ENCODE data around the gene C6orf118. TPM values are rescaled to one million over a fixed set of nuclear protein-coding genes. Genes with fewer than 3 reads are reported as not detected.

Gene C6orf118
- total RNA-seq, 4 donors from 2014 or later: not detected

DNA sequence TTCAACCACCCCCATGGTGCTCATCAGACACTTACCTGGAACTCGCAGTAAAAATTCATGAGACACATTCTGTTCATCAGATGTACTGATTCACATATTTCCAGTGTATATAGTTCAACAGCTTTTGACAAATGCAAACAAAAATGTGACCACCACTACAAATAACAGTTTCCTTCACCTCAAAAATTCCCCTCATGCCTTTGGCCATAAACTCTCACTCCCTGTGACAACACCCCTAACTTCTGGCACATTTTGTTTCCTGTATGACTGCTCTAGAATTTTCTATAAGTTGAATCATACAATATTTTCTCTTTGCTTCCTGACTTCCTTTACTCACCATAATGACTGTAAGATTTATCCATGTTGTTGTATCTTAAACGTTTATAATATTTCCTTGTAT, 63.7 kb downstream of the C6orf118 start:
- DNase-seq: no peak
- Histone ChIP-seq H3K9me3 (no peaks in the 10 kb centered on the region), H3K4me3 (no peak overlapping the region), H3K27me3 (no peaks in the 10 kb centered on the region), H3K36me3 (no peaks in the 10 kb centered on the region), H3K27ac (no peak overlapping the region), H3K4me1 (no peaks in the 10 kb centered on the region)
- in situ Hi-C loops (cut with MboI; ENCODE audit: low pct_ligation_motif_present in 1 of 4, low pct_unique_long_range_greater_than_20kb in 1 of 4, low sequenced_read_pairs in 3 of 4): no loop called here
- intact Hi-C loops (cut with DNase I; ENCODE audit: low total_unique reads): no loop called here
- TF ChIP-seq POLR2A (IDR thresholded peaks at IDR 0.05) (no peak), POLR2AphosphoS5 (IDR thresholded peaks at IDR 0.05) (no peak), EP300 (IDR thresholded peaks at IDR 0.05; ENCODE audit: low read depth) (no peak)
- TF ChIP-seq, protein P1, sequence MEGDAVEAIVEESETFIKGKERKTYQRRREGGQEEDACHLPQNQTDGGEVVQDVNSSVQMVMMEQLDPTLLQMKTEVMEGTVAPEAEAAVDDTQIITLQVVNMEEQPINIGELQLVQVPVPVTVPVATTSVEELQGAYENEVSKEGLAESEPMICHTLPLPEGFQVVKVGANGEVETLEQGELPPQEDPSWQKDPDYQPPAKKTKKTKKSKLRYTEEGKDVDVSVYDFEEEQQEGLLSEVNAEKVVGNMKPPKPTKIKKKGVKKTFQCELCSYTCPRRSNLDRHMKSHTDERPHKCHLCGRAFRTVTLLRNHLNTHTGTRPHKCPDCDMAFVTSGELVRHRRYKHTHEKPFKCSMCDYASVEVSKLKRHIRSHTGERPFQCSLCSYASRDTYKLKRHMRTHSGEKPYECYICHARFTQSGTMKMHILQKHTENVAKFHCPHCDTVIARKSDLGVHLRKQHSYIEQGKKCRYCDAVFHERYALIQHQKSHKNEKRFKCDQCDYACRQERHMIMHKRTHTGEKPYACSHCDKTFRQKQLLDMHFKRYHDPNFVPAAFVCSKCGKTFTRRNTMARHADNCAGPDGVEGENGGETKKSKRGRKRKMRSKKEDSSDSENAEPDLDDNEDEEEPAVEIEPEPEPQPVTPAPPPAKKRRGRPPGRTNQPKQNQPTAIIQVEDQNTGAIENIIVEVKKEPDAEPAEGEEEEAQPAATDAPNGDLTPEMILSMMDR (IDR thresholded peaks at IDR 0.05): no peak
- 38 to 47% methylated on average over 2 of the region's 2 CpGs for WGBS, 2 donors (ENCODE audit: low coverage in 1 of 2)

DNA sequence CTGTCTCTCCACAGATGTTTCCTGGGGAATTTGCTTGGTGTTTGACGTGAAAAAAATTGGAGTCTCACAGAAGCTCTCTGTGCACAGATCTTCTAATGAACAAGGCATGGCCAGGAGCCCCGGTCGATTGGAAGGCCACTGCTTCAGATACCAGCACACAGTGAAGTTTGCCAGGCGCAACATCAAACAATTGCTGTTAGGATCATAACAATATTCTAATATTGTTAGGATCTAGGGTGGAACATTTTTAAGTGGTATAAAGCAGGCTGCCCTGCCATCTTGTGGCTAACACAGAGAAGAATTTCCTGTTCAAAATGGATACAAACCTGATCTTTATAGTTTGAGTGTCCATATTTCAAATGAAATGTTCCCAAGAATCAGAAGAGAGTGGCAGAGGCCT, 64.1 kb downstream of the C6orf118 start:
- H3K36me3 ChIP-seq: no peaks in the 10 kb centered on the region
- H3K9me3 ChIP-seq: no peaks in the 10 kb centered on the region
- TF ChIP-seq, protein P1 (IDR thresholded peaks at IDR 0.05): no peak
- no peak for TF ChIP-seq POLR2A (IDR thresholded peaks at IDR 0.05)
- TF ChIP-seq POLR2AphosphoS5 (IDR thresholded peaks at IDR 0.05): no peak
- TF ChIP-seq EP300 (IDR thresholded peaks at IDR 0.05; ENCODE audit: low read depth): no peak
- no peak overlapping the region for H3K27ac ChIP-seq
- H3K4me3 ChIP-seq: no peak overlapping the region
- in situ Hi-C loops (cut with MboI; ENCODE audit: low pct_ligation_motif_present in 1 of 4, low pct_unique_long_range_greater_than_20kb in 1 of 4, low sequenced_read_pairs in 3 of 4) (no loop called here), intact Hi-C loops (cut with DNase I; ENCODE audit: low total_unique reads) (no loop called here)
- WGBS, 2 donors (ENCODE audit: low coverage in 1 of 2): 60 to 68% methylated on average over 1 to 4 of the region's 4 CpGs
- no peaks in the 10 kb centered on the region for H3K27me3 ChIP-seq
- no peak for DNase-seq
- no peaks in the 10 kb centered on the region for H3K4me1 ChIP-seq

DNA sequence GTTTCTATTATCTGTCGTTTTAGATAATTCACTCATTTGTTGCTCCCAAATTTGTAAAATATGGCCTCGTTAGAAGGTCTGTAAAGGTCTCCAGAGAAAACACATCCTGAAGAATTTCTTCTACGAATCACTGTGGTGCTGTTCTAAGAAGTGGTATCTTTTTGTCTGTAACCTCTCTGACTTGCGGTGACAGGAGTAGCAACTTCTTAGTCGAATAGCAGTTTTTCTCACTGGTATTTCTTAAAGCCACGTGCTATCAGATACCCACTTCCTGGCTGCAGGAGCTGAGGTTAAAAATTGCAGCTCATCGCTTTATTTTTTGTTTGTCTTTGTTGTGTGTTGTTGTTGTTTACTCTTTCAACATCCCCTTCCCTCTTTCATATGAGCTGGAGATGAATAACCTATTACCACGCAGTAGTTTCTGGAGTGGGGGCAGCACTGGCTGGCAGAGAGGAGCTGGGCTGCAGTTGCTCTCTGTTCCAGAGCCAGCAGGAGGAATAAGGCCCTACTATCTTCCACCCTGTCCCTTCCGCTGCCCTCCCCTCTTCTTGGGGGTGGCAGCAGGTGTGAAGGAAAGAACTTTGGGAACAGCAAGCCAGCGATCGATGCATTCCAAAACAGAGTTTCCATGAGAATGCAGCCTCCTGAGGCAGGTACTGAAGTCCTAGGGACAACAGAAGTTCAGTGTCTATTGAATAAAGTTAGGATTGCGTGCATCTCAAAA, 64.7 kb downstream of the C6orf118 start:
- no peak overlapping the region for H3K27ac ChIP-seq
- TF ChIP-seq POLR2AphosphoS5 (IDR thresholded peaks at IDR 0.05): no peak
- no peak for TF ChIP-seq POLR2A (IDR thresholded peaks at IDR 0.05)
- TF ChIP-seq, protein P1 (IDR thresholded peaks at IDR 0.05): no peak
- TF ChIP-seq EP300 (IDR thresholded peaks at IDR 0.05; ENCODE audit: low read depth): no peak
- no peaks in the 10 kb centered on the region for H3K36me3 ChIP-seq
- H3K9me3 ChIP-seq: no peaks in the 10 kb centered on the region
- intact Hi-C loops (cut with DNase I; ENCODE audit: low total_unique reads): no loop called here
- no peak overlapping the region for H3K4me3 ChIP-seq
- 69 to 70% methylated on average over 7 to 12 of the region's 12 CpGs for WGBS, 2 donors (ENCODE audit: low coverage in 1 of 2)
- H3K4me1 ChIP-seq: no peaks in the 10 kb centered on the region
- no peaks in the 10 kb centered on the region for H3K27me3 ChIP-seq
- in situ Hi-C loops (cut with MboI; ENCODE audit: low pct_ligation_motif_present in 1 of 4, low pct_unique_long_range_greater_than_20kb in 1 of 4, low sequenced_read_pairs in 3 of 4): no loop called here
- no peak for DNase-seq

DNA sequence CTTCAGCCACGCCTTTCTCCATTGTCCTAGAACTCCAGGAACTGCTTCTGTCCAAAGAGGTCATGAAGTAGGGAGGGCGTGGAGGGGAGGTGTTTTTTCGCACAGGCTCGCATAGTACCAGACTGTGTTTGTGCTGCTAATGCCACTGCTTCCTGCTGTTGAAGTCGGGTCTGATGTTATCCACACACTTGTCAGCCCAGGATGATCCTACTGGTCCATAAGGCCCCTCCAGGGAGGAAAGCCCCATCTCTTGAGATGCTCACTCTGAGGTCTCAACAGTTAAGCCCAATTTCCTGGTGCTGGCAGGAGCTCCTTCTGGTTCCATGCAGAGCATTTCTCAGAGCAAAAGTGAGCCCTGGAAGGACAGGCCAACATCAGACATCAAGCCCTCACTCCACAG, 65.6 kb downstream of the C6orf118 start:
- H3K27me3 ChIP-seq: no peaks in the 10 kb centered on the region
- WGBS, 2 donors (ENCODE audit: low coverage in 1 of 2): 59 to 84% methylated on average over 5 of the region's 5 CpGs
- H3K27ac ChIP-seq: no peak overlapping the region
- H3K4me3 ChIP-seq: no peak overlapping the region
- TF ChIP-seq EP300 (IDR thresholded peaks at IDR 0.05; ENCODE audit: low read depth) (no peak), POLR2A (IDR thresholded peaks at IDR 0.05) (no peak), POLR2AphosphoS5 (IDR thresholded peaks at IDR 0.05) (no peak)
- TF ChIP-seq, protein P1 (IDR thresholded peaks at IDR 0.05): no peak
- no peaks in the 10 kb centered on the region for H3K36me3 ChIP-seq
- H3K4me1 ChIP-seq: no peaks in the 10 kb centered on the region
- no peaks in the 10 kb centered on the region for H3K9me3 ChIP-seq
- intact Hi-C loops (cut with DNase I; ENCODE audit: low total_unique reads): no loop called here
- DNase-seq: no peak
- in situ Hi-C loops (cut with MboI; ENCODE audit: low pct_ligation_motif_present in 1 of 4, low pct_unique_long_range_greater_than_20kb in 1 of 4, low sequenced_read_pairs in 3 of 4): no loop called here
